ENCODE results near the gene SIAE.

DNA sequence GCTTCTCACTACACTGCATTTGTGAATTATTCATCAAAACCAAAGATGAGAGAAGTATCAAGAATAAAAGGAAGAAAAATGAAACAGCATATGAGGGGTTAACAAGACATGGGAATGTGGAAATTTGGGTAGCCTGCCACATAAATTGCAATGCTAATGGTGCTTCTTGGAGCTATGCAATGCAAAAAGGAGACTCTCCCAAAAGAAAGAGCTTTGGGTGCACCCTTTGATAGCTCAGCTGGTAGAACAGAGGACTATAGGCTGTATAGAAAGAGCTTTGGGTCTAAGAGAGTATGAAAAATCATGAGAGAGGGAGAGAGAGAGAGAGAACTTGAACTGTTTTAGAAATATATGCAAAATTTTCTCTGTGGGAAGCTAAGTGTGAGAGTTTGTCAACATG is 26.5 kb upstream of the SIAE start:
- TF ChIP-seq POLR2A (IDR thresholded peaks at IDR 0.05): no peak
- TF ChIP-seq, protein P1, sequence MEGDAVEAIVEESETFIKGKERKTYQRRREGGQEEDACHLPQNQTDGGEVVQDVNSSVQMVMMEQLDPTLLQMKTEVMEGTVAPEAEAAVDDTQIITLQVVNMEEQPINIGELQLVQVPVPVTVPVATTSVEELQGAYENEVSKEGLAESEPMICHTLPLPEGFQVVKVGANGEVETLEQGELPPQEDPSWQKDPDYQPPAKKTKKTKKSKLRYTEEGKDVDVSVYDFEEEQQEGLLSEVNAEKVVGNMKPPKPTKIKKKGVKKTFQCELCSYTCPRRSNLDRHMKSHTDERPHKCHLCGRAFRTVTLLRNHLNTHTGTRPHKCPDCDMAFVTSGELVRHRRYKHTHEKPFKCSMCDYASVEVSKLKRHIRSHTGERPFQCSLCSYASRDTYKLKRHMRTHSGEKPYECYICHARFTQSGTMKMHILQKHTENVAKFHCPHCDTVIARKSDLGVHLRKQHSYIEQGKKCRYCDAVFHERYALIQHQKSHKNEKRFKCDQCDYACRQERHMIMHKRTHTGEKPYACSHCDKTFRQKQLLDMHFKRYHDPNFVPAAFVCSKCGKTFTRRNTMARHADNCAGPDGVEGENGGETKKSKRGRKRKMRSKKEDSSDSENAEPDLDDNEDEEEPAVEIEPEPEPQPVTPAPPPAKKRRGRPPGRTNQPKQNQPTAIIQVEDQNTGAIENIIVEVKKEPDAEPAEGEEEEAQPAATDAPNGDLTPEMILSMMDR (IDR thresholded peaks at IDR 0.05): no peak

Data from testis (tissue), 2 donors.